Measurements from ENCODE around the gene JMJD1C.

DNA sequence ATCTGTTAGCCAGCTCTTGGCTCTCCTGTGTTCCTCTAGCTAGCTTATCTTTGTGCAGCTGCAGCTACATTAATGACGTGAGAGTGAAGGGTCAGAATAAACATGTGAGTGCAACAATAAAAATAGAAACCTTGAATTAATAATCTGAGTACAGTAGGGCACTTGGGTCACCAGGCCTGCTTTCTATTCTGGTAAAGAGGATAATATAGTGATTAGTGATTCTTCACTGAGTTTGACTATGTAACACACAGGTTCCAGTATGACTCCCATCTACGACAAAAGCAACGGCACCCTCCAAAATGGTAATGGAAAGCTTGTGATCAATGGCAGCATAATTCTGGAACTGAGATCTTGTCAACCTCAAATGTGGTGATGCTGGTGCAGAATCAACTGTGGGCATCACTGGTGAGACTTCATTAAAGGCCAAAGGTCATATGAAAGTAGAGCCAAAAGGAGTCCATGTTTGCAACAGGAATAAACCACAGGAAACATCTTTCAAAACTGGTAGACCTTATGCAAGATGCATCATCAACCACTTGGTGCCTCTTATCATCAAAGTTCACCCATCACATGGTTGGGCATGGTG, 255.1 kb downstream of the JMJD1C start:
- TF ChIP-seq CTCF (IDR thresholded peaks at IDR 0.05; ENCODE audit: low read depth, low read length, poor library complexity, severe bottlenecking) = no peak
- no peak for TF ChIP-seq EZH2phosphoT487 (IDR thresholded peaks at IDR 0.05; ENCODE audit: borderline replicate concordance, low read length)
